ENCODE measurements around the gene ITGA8.
"Not testable (repeated sequence)": the region's sequence is repeated elsewhere in the genome, so short reads cannot be mapped to it uniquely, and the experiment has no call there.

ITGA8 gene

GRCh38 chr10:15672469-15672868, 47.3 kb downstream of the ITGA8 start:
- no peak for DNase-seq

- no peak for DNase-seq
Measured at GRCh38 chr10:15670880-15671279, 48.8 kb downstream of the ITGA8 start.

- DNase-seq: no peak
Measured at GRCh38 chr10:15661574-15661973, 58.1 kb downstream of the ITGA8 start.

GRCh38 chr10:15660990-15661389, 58.7 kb downstream of the ITGA8 start:
- DNase-seq: no peak

GRCh38 chr10:15658069-15658702, 61.5 kb downstream of the ITGA8 start:
- DNase-seq: no peak

- no peak for DNase-seq
Measured at GRCh38 chr10:15652757-15653156, 67.0 kb downstream of the ITGA8 start.

- no peak for DNase-seq
Measured at GRCh38 chr10:15652117-15652516, 67.6 kb downstream of the ITGA8 start.

GRCh38 chr10:15651175-15651574, 68.5 kb downstream of the ITGA8 start:
- no peak for DNase-seq

- DNase-seq: no peak
Measured at GRCh38 chr10:15642095-15642494, 77.6 kb downstream of the ITGA8 start.

- DNase-seq: no peak
Measured at GRCh38 chr10:15640536-15641085, 79.1 kb downstream of the ITGA8 start.

GRCh38 chr10:15636446-15636845, 83.3 kb downstream of the ITGA8 start:
- DNase-seq: no peak

- no peak for DNase-seq
Measured at GRCh38 chr10:15632456-15633091, 87.1 kb downstream of the ITGA8 start.

- DNase-seq: not testable (repeated sequence)
Measured at GRCh38 chr10:15631205-15631604, 88.5 kb downstream of the ITGA8 start.

GRCh38 chr10:15630353-15630752, 89.4 kb downstream of the ITGA8 start:
- DNase-seq: no peak

GRCh38 chr10:15627617-15628196, 92.0 kb downstream of the ITGA8 start:
- DNase-seq: no peak

GRCh38 chr10:15626937-15627336, 92.8 kb downstream of the ITGA8 start:
- no peak for DNase-seq

- DNase-seq: no peak
Measured at GRCh38 chr10:15625261-15625660, 94.5 kb downstream of the ITGA8 start.

GRCh38 chr10:15624401-15625196, 95.1 kb downstream of the ITGA8 start:
- DNase-seq: no peak

GRCh38 chr10:15620836-15621515, 98.7 kb downstream of the ITGA8 start:
- no peak for DNase-seq

- DNase-seq: no peak
Measured at GRCh38 chr10:15620337-15620736, 99.4 kb downstream of the ITGA8 start.

- DNase-seq: no peak
Measured at GRCh38 chr10:15609246-15609645, 110.5 kb downstream of the ITGA8 start.

- DNase-seq: no peak
Measured at GRCh38 chr10:15606377-15606776, 113.3 kb downstream of the ITGA8 start.
